Effector memory CD8-positive, alpha-beta T cell (primary cell): ENCODE results near the gene FOXD1.
"Not testable (repeated sequence)": the region's sequence is repeated elsewhere in the genome, so short reads cannot be mapped to it uniquely, and the experiment has no call there.

Experiments used
- ATAC-seq: fragments of 150-1000 bp; cut with Tn5 transposase; replicated peaks from 2 replicates; pipeline ENCODE4 v1.10.0; 2021; ENCODE audit warnings: mild to moderate bottlenecking, moderate library complexity
- DNase-seq, 3 experiments: peaks; one replicate each; pipeline ENCODE4 v3.0.0; 2021
- H3K27ac Mint-ChIP-seq, 2 donors: one replicate each; pipeline ENCODE4 v1.8.0; 2022; ENCODE audit warnings: mild to moderate bottlenecking in 2 of 2, mixed read lengths in 2 of 2, moderate library complexity in 2 of 2
- H3K27me3 Mint-ChIP-seq, 2 donors: one replicate each; pipeline ENCODE4 v1.8.0; 2022; ENCODE audit warnings: mixed read lengths in 2 of 2
- H3K36me3 Mint-ChIP-seq: one replicate; pipeline ENCODE4 v1.8.0; 2022; ENCODE audit warnings: mild to moderate bottlenecking, moderate library complexity, mixed read lengths; ENCODE audit not compliant: insufficient read depth
- H3K4me1 Mint-ChIP-seq, 2 donors: one replicate each; pipeline ENCODE4 v1.8.0; 2022; ENCODE audit warnings: low read depth in 2 of 2, mixed read lengths in 2 of 2
- H3K4me3 Mint-ChIP-seq, 2 donors: one replicate each; pipeline ENCODE4 v1.8.0; 2022; ENCODE audit warnings: mild to moderate bottlenecking in 2 of 2, mixed read lengths in 2 of 2, moderate library complexity in 2 of 2
- H3K9me3 Mint-ChIP-seq, 2 donors: one replicate each; pipeline ENCODE4 v1.8.0; 2022; ENCODE audit warnings: mixed read lengths in 2 of 2

The FOXD1 gene

DNA sequence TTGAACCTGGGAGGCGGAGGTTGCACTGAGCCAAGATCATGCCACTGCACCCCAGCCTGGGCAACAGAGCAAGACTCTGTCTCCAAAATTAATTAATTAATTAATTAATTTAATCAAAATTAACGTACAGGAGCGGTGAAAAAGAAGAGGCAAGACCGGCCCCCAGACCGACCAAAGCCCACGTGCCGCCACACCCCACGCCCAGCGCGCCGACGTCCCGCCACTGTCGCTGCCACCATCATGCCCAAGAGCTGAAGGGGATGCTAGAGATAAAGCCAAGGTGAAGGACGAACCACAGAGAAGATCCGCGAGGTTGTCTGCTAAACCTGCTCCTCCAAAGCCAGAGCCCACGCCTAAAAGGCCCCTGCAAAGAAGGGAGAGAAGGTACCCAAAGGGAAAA lies 38.6 kb downstream of the FOXD1 start:
- H3K4me3 Mint-ChIP-seq, DNase-seq, H3K36me3 Mint-ChIP-seq, H3K4me1 Mint-ChIP-seq, H3K9me3 Mint-ChIP-seq, ATAC-seq, H3K27ac Mint-ChIP-seq: not testable (repeated sequence)
- peaks cover 41 to 66% of the 10 kb centered on the region in 2 donors for H3K27me3 Mint-ChIP-seq

GRCh38 chr5:73405691-73406090 lies 42.9 kb downstream of the FOXD1 start:
- Mint-ChIP-seq H3K27me3 (peaks cover 38 to 48% of the 10 kb centered on the region in 2 donors), H3K27ac (no peak overlapping the region), H3K4me1 (peaks cover 0 to 6% of the 10 kb centered on the region in 2 donors), H3K4me3 (no peak overlapping the region), H3K9me3 (no peaks in the 10 kb centered on the region), H3K36me3 (no peaks in the 10 kb centered on the region)
- no peak for ATAC-seq
- no peak for DNase-seq

GRCh38 chr5:73399775-73400174 lies 48.8 kb downstream of the FOXD1 start:
- Mint-ChIP-seq H3K36me3 (no peaks in the 10 kb centered on the region), H3K27ac (no peak overlapping the region), H3K27me3 (peaks cover 30 to 48% of the 10 kb centered on the region in 2 donors), H3K9me3 (no peaks in the 10 kb centered on the region), H3K4me1 (no peaks in the 10 kb centered on the region), H3K4me3 (no peak overlapping the region)
- no peak for DNase-seq
- ATAC-seq: no peak
